Tibial artery (tissue), 4 donors: ENCODE data around the gene COL4A3.

Source experiments
- DNase-seq, 2 donors: peaks; one replicate each; pipeline ENCODE4 v3.0.0-alpha.2; 2019
- H3K27ac ChIP-seq, 2 donors: fragments of 200-600 bp; sonication (generic) in 1 of 2; 1 replicate in 1 of 2; 2 replicates in 1 of 2; pipeline ENCODE4 v1.5.1; 2018 to 2019; ENCODE audit warnings: mild to moderate bottlenecking in 1 of 2
- H3K27me3 ChIP-seq, 2 donors: fragments of 200-600 bp; sonication (generic) in 1 of 2; one replicate each; pipeline versions ENCODE4 v1.5.1 to v1.6.0; 2016 to 2019
- H3K36me3 ChIP-seq, 3 donors: fragments of 200-600 bp; sonication (generic) in 2 of 3; one replicate each; pipeline ENCODE4 v1.5.1; 2016 to 2019; ENCODE audit warnings: mild to moderate bottlenecking in 2 of 3
- H3K4me1 ChIP-seq, 4 donors: fragments of 200-600 bp; sonication (generic) in 2 of 4; 1 replicate in 3 of 4; 2 replicates in 1 of 4; pipeline ENCODE4 v1.5.1; 2016 to 2019
- H3K4me3 ChIP-seq, 2 donors: fragments of 200-600 bp; sonication (generic) in 1 of 2; 1 replicate in 1 of 2; 2 replicates in 1 of 2; pipeline ENCODE4 v1.5.1; 2018 to 2019; ENCODE audit warnings: mild to moderate bottlenecking in 2 of 2
- H3K9me3 ChIP-seq, 3 donors: fragments of 200-600 bp; sonication (generic) in 1 of 3; one replicate each; pipeline ENCODE4 v1.5.1; 2016 to 2019
- intact Hi-C: fragments of 100-400 bp; cut with DNase I; formaldehyde crosslinking; loops from one replicate; pipeline ENCODE4 v1.15.0; 2023; ENCODE audit warnings: low total_unique reads
- TF ChIP-seq, protein P1 (sequence below), 2 experiments: fragments of 200-600 bp in 1 of 2; fragments of 450-650 bp in 1 of 2; IDR thresholded peaks; one replicate each; pipeline ENCODE4 v1.5.1; 2017 to 2019; ENCODE audit warnings: antibody characterized with exemption in 2 of 2, mild to moderate bottlenecking in 1 of 2, moderate library complexity in 1 of 2

The COL4A3 gene

DNA sequence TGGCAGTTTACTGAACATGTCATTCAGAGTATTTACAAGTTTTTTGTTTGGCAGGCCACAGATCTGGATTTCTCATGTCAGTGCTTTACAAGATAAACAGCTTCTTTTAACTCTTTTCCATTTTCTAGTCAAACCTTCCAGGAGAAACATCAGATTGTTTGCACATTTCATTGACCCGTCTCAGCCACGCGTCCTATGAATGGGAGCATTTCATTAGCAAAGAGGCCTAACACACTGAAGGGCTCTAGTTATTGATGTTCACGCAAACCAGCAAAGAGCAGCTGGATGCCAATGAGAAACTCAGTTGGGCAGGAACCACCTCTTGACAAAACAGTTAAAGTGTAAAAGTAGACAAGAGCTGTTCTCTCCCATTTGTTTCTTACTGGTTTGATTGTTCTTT is 131.4 kb downstream of the COL4A3 start:
- Histone ChIP-seq H3K9me3 (no peaks in the 10 kb centered on the region), H3K27ac (no peak overlapping the region), H3K27me3 (no peaks in the 10 kb centered on the region), H3K4me3 (no peak overlapping the region), H3K4me1 (no peaks in the 10 kb centered on the region), H3K36me3 (no peaks in the 10 kb centered on the region)
- intact Hi-C loops = no loop called here
- no peak for DNase-seq
- TF ChIP-seq, protein P1, sequence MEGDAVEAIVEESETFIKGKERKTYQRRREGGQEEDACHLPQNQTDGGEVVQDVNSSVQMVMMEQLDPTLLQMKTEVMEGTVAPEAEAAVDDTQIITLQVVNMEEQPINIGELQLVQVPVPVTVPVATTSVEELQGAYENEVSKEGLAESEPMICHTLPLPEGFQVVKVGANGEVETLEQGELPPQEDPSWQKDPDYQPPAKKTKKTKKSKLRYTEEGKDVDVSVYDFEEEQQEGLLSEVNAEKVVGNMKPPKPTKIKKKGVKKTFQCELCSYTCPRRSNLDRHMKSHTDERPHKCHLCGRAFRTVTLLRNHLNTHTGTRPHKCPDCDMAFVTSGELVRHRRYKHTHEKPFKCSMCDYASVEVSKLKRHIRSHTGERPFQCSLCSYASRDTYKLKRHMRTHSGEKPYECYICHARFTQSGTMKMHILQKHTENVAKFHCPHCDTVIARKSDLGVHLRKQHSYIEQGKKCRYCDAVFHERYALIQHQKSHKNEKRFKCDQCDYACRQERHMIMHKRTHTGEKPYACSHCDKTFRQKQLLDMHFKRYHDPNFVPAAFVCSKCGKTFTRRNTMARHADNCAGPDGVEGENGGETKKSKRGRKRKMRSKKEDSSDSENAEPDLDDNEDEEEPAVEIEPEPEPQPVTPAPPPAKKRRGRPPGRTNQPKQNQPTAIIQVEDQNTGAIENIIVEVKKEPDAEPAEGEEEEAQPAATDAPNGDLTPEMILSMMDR (IDR thresholded peaks at IDR 0.05) = no peak

DNA sequence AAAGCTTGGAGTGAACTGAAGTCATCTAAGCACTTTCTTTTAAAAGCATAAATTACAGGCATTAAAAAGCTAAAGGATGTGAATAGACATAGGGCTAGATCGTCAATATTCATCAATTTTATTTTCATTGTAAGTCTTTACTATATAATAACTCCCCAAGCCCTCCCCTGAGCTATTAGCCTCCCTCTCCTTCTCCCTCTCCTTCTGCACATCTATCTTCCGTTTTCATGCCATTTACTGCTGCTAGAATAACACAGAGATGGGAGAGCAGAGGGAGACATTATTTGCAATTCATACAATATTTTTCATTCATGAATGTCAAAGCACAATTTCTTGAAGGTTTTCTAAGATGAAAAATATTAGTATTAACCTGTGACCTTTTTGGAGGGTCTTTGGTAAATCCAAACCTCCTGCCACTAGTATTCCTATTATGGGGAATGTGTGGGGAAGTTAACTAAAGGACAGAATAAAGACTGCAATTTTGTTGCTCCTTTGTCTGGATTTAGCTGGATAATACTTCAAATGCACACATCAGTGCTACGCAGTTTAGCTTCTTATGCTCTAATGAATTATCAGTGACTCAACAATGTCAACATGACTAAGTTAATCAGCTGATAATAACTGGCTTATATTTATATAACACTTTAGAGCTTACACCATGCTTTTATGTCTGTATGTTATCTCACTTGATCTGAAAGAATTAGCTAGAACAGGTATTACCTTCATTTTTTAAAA is 132.4 kb downstream of the COL4A3 start:
- Histone ChIP-seq H3K36me3 (no peaks in the 10 kb centered on the region), H3K27ac (no peak overlapping the region), H3K4me3 (no peak overlapping the region), H3K4me1 (no peaks in the 10 kb centered on the region), H3K9me3 (no peaks in the 10 kb centered on the region), H3K27me3 (no peaks in the 10 kb centered on the region)
- intact Hi-C loops = no loop called here
- TF ChIP-seq, protein P1 (IDR thresholded peaks at IDR 0.05) = no peak
- no peak for DNase-seq

DNA sequence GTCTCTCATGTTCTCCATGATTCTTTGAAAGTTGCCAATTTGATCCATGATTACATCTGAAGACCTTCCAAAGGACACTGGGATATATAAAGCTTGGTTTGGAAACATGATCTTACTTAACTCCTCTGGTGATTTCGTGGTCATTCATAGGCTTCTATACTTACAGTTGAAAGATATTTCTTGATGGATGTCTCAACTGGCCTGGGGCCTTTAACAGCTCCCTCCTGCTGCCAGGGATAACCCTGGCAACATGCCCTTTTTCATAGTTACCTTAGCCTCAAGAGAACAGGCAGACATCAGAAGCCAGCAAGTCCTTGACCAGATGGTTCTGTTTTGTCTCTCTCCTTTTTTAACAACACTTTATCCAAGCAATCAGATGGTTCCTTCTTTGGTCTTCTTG is 137.1 kb downstream of the COL4A3 start:
- intact Hi-C loops = no loop called here
- TF ChIP-seq, protein P1 (IDR thresholded peaks at IDR 0.05) = no peak
- no peaks in the 10 kb centered on the region for H3K4me1 ChIP-seq
- no peak for DNase-seq
- no peaks in the 10 kb centered on the region for H3K9me3 ChIP-seq
- H3K36me3 ChIP-seq = no peaks in the 10 kb centered on the region
- H3K27ac ChIP-seq = no peak overlapping the region
- H3K4me3 ChIP-seq = no peak overlapping the region
- no peaks in the 10 kb centered on the region for H3K27me3 ChIP-seq

DNA sequence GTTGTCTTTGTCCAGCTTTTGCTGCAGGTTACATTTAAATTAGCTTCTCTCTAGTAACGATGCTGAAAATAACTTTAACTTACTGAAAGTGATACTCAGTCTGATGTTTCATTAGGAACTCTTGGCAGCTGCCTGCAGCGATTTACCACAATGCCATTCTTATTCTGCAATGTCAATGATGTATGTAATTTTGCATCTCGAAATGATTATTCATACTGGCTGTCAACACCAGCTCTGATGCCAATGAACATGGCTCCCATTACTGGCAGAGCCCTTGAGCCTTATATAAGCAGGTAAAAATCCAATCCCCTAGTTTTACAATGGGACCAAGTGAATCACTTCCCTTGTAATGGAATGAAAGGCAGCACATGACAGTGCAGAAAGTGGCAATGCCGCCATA is 144.4 kb downstream of the COL4A3 start:
- H3K9me3 ChIP-seq = no peaks in the 10 kb centered on the region
- intact Hi-C loops = no loop called here
- no peaks in the 10 kb centered on the region for H3K27me3 ChIP-seq
- no peaks in the 10 kb centered on the region for H3K36me3 ChIP-seq
- no peak overlapping the region for H3K4me3 ChIP-seq
- no peak for DNase-seq
- TF ChIP-seq, protein P1 (IDR thresholded peaks at IDR 0.05) = no peak
- no peak overlapping the region for H3K27ac ChIP-seq
- H3K4me1 ChIP-seq = no peaks in the 10 kb centered on the region

DNA sequence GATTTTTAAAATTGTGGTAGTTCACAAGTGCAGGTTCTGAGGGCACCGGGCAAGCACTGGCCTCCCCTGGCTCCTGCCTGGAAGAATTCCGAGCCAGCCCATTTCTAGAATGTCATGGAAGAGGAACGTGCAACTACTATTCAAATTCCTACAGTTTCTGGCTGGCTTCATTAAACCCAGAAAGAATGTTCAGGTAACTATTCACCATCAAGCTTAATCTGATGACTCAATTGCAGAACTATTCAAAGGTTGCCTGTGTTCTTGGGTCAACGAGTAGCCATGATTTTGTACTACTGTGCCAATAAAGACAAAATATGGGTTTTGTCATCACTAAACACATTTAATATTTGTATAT is 146.3 kb downstream of the COL4A3 start:
- Histone ChIP-seq H3K27me3 (no peaks in the 10 kb centered on the region), H3K4me3 (no peak overlapping the region), H3K4me1 (no peaks in the 10 kb centered on the region), H3K36me3 (no peaks in the 10 kb centered on the region), H3K27ac (no peak overlapping the region), H3K9me3 (no peaks in the 10 kb centered on the region)
- TF ChIP-seq, protein P1 (IDR thresholded peaks at IDR 0.05) = no peak
- DNase-seq = no peak
- intact Hi-C loops = no loop called here
